Central memory CD8-positive, alpha-beta T cell (primary cell): ENCODE data around the gene GABBR2.

ENCODE experiments used
- ATAC-seq: fragments of 150-1000 bp; cut with Tn5 transposase; replicated peaks from 2 replicates; pipeline ENCODE4 v1.10.0; 2022; ENCODE audit warnings: mild to moderate bottlenecking, moderate FRiP score, moderate number of reproducible peaks; ENCODE audit not compliant: poor library complexity, severe bottlenecking; ENCODE audit errors: extremely low read depth
- DNase-seq, 2 donors: peaks; one replicate each; pipeline ENCODE4 v3.0.0; 2021; ENCODE audit warnings: low spot score in 2 of 2
- H3K27ac Mint-ChIP-seq: one replicate; pipeline ENCODE4 v1.8.0; 2022; ENCODE audit warnings: low read depth, mild to moderate bottlenecking, moderate library complexity, mixed read lengths
- H3K27me3 Mint-ChIP-seq: one replicate; pipeline ENCODE4 v1.8.0; 2022; ENCODE audit warnings: mixed read lengths
- H3K36me3 Mint-ChIP-seq: one replicate; pipeline ENCODE4 v1.8.0; 2022; ENCODE audit warnings: mild to moderate bottlenecking, moderate library complexity, mixed read lengths; ENCODE audit not compliant: insufficient read depth
- H3K4me1 Mint-ChIP-seq: one replicate; pipeline ENCODE4 v1.8.0; 2022; ENCODE audit warnings: mixed read lengths
- H3K4me3 Mint-ChIP-seq: one replicate; pipeline ENCODE4 v1.8.0; 2022; ENCODE audit warnings: mild to moderate bottlenecking, moderate library complexity, mixed read lengths
- H3K9me3 Mint-ChIP-seq: one replicate; pipeline ENCODE4 v1.8.0; 2022; ENCODE audit warnings: mixed read lengths

The GABBR2 gene

DNA sequence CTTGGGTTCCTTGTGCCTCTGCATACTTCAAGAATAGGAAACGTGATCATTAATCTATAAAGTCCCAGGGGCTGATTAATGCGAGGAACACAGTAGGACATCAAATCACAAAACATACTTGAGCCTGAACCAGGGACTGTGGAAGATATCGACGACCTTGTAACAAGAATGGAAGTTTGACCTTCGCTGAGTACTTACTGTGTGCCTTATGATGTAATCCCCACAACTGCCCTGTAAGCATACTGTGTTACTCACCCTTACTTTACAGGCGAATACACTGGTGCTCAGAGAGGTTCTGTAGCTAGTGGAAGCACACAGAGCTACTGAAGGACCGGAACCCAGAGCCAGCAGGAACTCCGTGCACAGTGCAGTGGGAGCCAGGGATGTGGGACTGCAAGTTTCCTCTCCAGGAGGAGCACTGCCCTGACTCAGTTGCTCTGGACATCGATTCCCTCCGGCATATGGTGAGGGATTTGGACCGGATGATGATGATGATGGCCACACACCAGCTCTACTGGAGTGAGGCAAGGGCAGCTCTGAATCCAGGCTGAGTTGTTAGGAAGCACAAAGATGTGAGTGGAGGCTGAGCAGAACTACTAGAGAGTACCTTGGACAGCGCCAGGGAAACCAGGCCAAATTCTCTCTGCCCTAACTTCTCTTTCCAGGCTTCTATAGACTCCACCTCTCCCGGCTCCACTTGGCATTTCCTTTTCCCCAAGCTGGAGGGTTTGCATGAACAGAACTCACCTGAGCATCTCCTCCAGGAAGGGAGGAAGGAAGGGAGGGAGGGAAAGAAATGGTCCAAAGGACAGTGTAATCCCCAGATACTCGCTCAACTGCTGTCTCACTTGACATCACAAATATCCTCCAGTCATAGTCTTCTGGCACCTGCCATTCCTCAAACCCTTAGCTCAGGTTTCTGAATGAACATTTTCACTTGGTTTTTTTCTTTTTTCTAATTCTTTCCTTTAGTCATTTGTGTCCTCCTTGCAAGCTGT lies 1.5 kb upstream of the GABBR2 start:
- peaks cover 56% of the 10 kb centered on the region for H3K27me3 Mint-ChIP-seq
- DNase-seq (no peak), ATAC-seq (no peak)
- H3K36me3 Mint-ChIP-seq = no peaks in the 10 kb centered on the region
- no peaks in the 10 kb centered on the region for H3K9me3 Mint-ChIP-seq
- peaks cover 6% of the 10 kb centered on the region for H3K4me1 Mint-ChIP-seq
- no peak overlapping the region for H3K27ac Mint-ChIP-seq
- H3K4me3 Mint-ChIP-seq = peak overlapping the region; percentile 42

DNA sequence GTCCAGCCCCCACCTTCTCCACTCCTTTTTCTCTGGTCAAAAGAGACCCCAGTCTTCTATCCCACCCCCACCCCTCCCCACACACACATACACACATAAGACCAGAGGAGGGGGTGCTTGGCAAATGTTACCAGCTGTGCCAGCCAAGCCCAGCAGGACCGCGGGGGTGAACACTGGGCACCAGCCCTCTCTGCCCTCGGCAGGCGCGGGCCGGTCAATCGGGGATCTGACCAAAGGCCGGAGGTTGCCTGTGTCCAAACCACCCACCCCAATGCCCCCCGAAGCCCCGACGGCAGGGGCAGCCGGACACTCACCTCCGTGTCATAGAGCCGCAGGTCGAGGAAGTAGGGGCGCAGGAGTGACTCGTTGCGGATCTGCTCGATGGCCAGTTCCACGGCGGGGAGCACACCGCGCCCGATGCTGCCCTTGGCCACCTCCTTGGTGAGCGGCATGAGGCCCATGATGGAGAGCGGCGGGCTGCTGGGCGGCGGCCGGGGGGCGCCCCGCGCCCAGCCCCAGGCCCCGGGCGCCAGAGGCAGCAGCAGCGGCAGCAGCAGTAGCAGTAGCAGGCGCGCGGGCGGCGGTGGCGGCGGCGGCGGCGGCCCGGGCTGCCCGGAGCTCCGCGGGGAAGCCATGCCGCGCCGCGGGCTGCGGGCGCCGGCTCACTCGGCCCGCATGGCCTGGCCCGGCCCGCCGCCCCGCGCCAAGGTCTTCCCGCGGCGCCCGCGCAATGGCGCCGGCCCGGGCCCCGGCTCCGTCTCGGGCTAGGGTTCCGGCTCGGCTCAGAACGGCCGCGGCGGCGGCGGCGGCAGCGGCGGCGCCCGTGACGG lies 417 bp downstream of the GABBR2 start:
- DNase-seq = no peak
- Mint-ChIP-seq H3K4me1 (peaks cover 6% of the 10 kb centered on the region), H3K27me3 (peaks cover 66% of the 10 kb centered on the region), H3K27ac (no peak overlapping the region), H3K9me3 (no peaks in the 10 kb centered on the region), H3K36me3 (no peaks in the 10 kb centered on the region), H3K4me3 (no peak overlapping the region)
- no peak for ATAC-seq

DNA sequence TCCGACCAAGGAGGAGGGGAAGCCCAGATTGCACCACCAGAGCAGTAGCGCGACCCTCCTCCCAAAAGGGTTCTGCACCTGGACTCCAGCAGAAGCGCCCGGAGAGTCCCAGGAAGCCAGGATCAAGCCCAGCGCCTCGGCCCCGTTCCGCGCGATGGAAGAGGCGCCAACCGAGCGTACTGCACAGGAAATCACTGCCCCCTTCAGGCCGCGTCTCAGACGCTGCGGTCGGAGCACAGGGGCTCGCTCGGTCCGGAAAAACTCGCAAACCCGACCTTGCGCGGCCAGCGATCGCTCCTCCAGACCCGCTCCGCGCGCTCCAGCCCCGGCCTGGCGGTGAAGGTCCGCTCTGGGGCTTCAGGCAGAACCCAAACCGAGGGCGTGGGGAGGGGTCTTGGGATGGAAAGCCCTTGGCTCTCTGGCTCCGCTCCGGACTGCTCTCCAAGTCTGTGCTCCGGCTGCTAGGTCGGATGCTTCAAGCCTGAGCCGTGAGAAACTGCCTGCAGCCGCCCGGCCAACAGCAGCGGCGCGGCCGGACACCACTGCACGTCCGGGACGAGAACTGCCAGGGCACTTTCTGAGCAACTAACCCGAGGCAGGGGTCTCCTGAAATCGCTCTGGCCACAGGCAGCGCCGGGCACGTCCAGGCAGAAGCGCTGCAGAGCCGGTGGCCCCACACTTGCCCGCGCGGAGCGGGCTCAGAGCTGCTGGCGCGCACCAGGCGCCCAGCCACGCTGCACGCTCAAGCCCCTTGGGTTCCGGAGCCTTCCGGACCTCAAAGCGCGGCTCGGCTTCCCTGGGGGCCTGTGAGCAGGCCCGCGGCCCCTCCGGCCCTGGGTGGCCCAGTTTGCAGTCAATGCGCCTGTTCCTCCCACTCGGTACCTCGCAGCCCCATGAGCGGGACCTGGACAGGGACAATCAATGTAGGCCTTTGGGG lies 1.3 kb downstream of the GABBR2 start:
- Mint-ChIP-seq H3K9me3 (no peaks in the 10 kb centered on the region), H3K27ac (no peak overlapping the region), H3K4me1 (peaks cover 6% of the 10 kb centered on the region), H3K27me3 (peaks cover 73% of the 10 kb centered on the region), H3K4me3 (no peak overlapping the region), H3K36me3 (no peaks in the 10 kb centered on the region)
- DNase-seq (no peak), ATAC-seq (no peak)

DNA sequence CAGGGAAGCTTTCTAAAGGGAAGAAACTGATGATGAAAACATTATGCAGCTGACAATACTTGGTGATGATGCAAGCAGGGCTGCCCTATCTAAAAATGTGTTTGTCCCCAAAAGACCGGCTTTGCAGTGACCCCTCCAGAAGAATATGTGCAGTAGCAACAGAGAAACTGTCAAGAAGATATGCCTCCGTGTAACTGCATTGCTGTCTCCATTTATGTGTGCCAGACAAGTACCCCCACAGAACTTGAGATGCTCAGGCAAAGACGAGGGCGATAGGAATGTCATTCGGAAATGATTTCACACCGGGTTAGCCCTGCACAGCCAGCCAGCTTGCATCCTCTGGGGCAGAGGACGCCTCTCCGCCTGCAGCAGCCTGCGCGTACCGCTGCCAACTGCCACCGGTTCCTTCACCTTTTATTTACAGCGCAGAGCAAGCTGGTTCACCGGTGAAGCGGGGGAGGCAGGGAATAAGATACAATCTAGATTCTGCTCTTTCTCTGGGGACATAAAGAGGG lies 2.0 kb downstream of the GABBR2 start:
- H3K4me1 Mint-ChIP-seq = peaks cover 6% of the 10 kb centered on the region
- ATAC-seq = no peak
- no peak overlapping the region for H3K4me3 Mint-ChIP-seq
- no peak for DNase-seq
- H3K27ac Mint-ChIP-seq = no peak overlapping the region
- H3K36me3 Mint-ChIP-seq = no peaks in the 10 kb centered on the region
- no peaks in the 10 kb centered on the region for H3K9me3 Mint-ChIP-seq
- peaks cover 73% of the 10 kb centered on the region for H3K27me3 Mint-ChIP-seq

DNA sequence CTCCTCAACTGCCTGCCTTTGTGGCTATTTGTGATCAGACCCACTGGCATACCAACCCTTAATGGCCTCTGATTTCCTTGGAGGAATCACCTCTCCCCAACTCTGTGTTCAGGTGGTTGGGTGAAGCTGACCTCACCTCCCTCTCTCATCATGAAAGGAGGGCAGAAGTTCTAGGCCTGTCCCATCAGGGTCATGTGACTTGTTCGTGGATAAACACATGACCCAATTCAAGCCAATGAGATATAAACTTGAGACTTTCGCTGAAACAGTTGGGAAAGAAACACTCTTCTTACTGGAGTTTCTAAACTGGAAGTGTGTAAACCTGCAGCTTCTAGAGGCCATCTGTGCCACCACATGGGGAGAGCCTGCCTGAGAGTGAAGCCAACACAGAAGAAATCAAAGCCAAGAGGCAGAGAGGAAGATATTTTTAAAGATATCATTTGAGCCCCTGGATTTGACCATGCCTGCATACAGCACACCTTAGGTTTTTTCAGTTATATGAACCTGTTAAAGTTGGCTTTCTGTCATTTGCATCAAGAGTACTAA lies 5.8 kb downstream of the GABBR2 start:
- no peak overlapping the region for H3K27ac Mint-ChIP-seq
- H3K27me3 Mint-ChIP-seq = peaks cover 78% of the 10 kb centered on the region
- H3K4me3 Mint-ChIP-seq = no peak overlapping the region
- peaks cover 6% of the 10 kb centered on the region for H3K9me3 Mint-ChIP-seq
- DNase-seq = no peak
- H3K4me1 Mint-ChIP-seq = peaks cover 6% of the 10 kb centered on the region
- H3K36me3 Mint-ChIP-seq = no peaks in the 10 kb centered on the region
- ATAC-seq = no peak

DNA sequence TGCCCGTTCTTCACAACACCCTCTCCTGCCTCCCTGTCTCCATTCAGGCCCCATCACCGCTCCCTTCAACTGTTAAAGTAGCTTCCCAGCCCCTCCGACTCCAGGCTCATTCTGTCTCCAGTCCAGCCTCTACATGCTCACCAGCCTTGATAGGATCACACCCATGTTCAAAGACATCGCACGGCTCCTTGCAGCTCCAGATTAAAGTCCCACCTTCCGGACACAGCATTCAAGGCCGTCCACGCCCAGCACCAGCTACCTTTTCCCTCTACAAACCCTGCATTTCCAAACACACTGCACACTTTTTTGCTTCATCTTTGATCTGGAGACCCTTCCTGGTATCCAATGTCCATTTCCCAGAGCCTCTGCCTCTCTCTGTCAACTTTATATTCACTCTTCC lies 6.4 kb downstream of the GABBR2 start:
- Mint-ChIP-seq H3K27ac (no peak overlapping the region), H3K27me3 (peaks cover 80% of the 10 kb centered on the region)
- ATAC-seq = no peak

DNA sequence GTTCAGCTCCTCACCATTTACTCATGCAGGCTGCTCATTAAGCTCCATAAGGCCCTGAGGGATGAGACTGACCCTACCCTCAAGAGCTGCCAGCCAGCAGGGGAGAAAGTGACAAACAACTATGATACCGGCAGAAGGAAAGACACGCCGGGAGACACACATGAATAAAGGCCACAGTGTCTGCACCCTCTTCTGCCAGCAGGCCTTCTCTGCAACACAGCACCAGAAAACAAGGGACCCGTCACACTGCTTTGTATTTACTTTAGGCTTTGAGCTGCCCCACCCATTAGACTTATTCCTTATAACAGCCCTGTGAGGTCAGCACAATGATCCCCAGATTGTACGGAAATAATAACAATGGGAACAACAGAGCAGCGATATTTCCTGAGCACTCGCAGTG lies 7.2 kb downstream of the GABBR2 start:
- Mint-ChIP-seq H3K4me1 (peaks cover 5% of the 10 kb centered on the region), H3K27me3 (peaks cover 83% of the 10 kb centered on the region), H3K4me3 (no peak overlapping the region), H3K36me3 (no peaks in the 10 kb centered on the region), H3K9me3 (peaks cover 6% of the 10 kb centered on the region), H3K27ac (no peak overlapping the region)
- DNase-seq = no peak
- ATAC-seq = no peak

More for the DNA sequence above, 6.4 kb downstream of the GABBR2 start:
- Mint-ChIP-seq H3K36me3 (no peaks in the 10 kb centered on the region), H3K9me3 (peaks cover 6% of the 10 kb centered on the region), H3K4me3 (no peak overlapping the region), H3K4me1 (peaks cover 6% of the 10 kb centered on the region)
- no peak for DNase-seq

DNA sequence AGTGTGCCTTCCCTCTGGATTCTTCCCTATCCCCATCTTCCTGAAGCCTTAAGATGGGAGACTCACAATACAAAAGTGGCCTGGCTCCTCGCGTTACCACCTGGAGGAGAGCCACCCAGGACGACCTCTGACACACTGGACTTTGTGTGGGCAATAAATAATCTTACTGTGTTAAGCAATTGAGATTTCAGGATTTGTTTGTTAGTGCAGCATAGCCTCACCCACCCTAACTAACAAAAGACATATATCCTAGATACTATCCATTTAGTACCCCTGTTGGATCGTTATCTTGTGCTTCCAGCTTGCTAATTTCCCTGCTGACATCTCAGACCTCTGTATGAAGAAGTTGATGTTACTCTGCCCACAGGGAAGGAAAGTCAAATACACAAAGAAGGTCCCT lies 7.9 kb downstream of the GABBR2 start:
- no peaks in the 10 kb centered on the region for H3K36me3 Mint-ChIP-seq
- H3K27ac Mint-ChIP-seq = no peak overlapping the region
- no peak for ATAC-seq
- DNase-seq = no peak
- H3K4me1 Mint-ChIP-seq = no peaks in the 10 kb centered on the region
- peaks cover 83% of the 10 kb centered on the region for H3K27me3 Mint-ChIP-seq
- H3K9me3 Mint-ChIP-seq = peaks cover 6% of the 10 kb centered on the region
- no peak overlapping the region for H3K4me3 Mint-ChIP-seq

DNA sequence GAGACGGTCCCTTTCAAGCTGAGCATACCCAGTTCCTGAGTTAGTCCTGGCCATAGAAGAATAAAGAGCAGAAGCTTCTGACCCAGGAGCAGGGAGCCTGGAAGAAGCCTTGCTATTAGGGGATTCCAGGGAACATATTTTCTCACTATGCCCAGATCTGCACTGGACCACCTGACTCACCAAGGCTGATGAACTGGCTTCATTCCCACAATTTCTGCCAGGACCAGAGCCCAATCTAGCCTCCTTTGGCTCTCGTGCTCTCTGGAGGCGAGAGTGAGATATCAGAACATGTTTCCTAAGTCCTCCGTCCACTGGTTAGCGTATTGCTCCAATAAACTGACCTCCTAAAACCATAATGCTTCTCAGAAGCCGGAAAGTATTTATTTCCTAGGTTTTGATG lies 9.9 kb downstream of the GABBR2 start:
- no peak overlapping the region for H3K27ac Mint-ChIP-seq
- ATAC-seq = no peak

DNA sequence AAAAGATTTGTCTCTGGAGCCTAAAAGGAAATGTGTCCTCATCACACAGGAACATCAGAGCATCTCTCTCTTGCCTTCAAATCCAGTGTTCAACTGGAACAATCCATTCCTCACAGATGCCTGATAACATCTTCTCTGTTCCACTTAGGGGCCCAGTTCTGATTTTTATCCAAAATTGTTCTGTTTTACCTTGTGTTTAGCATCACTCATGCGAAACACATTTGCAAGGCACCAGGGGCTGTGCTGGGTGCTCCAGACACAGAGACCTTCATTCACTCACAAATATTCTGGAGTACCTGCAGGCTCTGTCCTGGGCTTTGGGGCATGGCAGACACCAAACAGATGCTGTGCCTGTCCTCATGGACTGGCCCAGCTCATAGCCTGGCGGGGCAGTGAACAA lies 13.8 kb downstream of the GABBR2 start:
- ATAC-seq = no peak
- Mint-ChIP-seq H3K9me3 (no peaks in the 10 kb centered on the region), H3K27ac (no peak overlapping the region), H3K4me3 (no peak overlapping the region), H3K36me3 (no peaks in the 10 kb centered on the region), H3K4me1 (no peaks in the 10 kb centered on the region), H3K27me3 (peaks cover 75% of the 10 kb centered on the region)
- DNase-seq = no peak

More for the DNA sequence above, 9.9 kb downstream of the GABBR2 start:
- H3K9me3 Mint-ChIP-seq = peaks cover 6% of the 10 kb centered on the region
- no peaks in the 10 kb centered on the region for H3K36me3 Mint-ChIP-seq
- H3K4me1 Mint-ChIP-seq = no peaks in the 10 kb centered on the region
- DNase-seq = no peak
- H3K4me3 Mint-ChIP-seq = no peak overlapping the region
- H3K27me3 Mint-ChIP-seq = peaks cover 83% of the 10 kb centered on the region

DNA sequence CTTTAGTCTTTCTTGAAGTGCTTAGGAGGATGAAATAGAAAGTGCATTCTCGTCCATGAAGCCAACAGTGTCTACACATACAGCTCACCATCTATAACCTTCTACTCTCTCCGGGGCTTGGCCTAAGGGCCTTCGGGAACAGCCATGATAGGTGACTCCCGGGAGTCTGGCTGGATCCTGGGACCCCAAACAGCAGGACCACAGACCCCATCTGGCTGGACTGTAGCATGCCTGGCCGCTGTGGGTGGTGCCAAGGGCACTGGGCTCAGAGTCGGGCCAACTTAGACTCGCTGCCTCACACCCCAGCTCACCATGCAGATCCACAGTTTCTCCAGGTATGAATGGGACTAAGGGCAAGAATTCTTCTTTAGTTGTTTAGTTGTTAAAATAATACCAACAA lies 16.3 kb downstream of the GABBR2 start:
- Mint-ChIP-seq H3K27ac (no peak overlapping the region), H3K36me3 (no peaks in the 10 kb centered on the region), H3K9me3 (no peaks in the 10 kb centered on the region), H3K4me3 (no peak overlapping the region), H3K27me3 (peaks cover 57% of the 10 kb centered on the region), H3K4me1 (no peaks in the 10 kb centered on the region)
- DNase-seq = no peak
- ATAC-seq = no peak
